Muscle layer of colon (tissue), 2 donors: ENCODE data around the gene SBK3.
"Not testable (repeated sequence)": the region's sequence is repeated elsewhere in the genome, so short reads cannot be mapped to it uniquely, and the experiment has no call there.

Experiments
- H3K27ac ChIP-seq: one replicate; pipeline ENCODE4 v1.7.0; 2013; ENCODE audit warnings: low read depth, mild to moderate bottlenecking, low read length, moderate library complexity
- H3K27me3 ChIP-seq, 2 donors: one replicate each; pipeline ENCODE4 v1.7.0; 2013; ENCODE audit warnings: low read length in 2 of 2, mild to moderate bottlenecking in 2 of 2; ENCODE audit not compliant: insufficient read depth in 2 of 2, control insufficient read depth in 1 of 2
- H3K36me3 ChIP-seq: one replicate; pipeline ENCODE4 v1.7.0; 2013; ENCODE audit warnings: mild to moderate bottlenecking, low read length; ENCODE audit not compliant: insufficient read depth
- H3K4me1 ChIP-seq: one replicate; pipeline ENCODE4 v1.7.0; 2013; ENCODE audit warnings: mild to moderate bottlenecking, low read length; ENCODE audit not compliant: insufficient read depth
- H3K4me3 ChIP-seq, 2 donors: one replicate each; pipeline ENCODE4 v1.7.0; 2013; ENCODE audit warnings: low read length in 2 of 2, low read depth in 1 of 2, mild to moderate bottlenecking in 1 of 2, moderate library complexity in 1 of 2
- H3K9ac ChIP-seq: one replicate; pipeline ENCODE4 v1.7.0; 2013; ENCODE audit warnings: low read length
- H3K9me3 ChIP-seq: one replicate; pipeline ENCODE4 v1.7.0; 2013; ENCODE audit warnings: mild to moderate bottlenecking, low read length
- donor health status: abdominal sarcoma.
- donor health status: Adenocarcinoma of cecum.

Gene SBK3, protein sequence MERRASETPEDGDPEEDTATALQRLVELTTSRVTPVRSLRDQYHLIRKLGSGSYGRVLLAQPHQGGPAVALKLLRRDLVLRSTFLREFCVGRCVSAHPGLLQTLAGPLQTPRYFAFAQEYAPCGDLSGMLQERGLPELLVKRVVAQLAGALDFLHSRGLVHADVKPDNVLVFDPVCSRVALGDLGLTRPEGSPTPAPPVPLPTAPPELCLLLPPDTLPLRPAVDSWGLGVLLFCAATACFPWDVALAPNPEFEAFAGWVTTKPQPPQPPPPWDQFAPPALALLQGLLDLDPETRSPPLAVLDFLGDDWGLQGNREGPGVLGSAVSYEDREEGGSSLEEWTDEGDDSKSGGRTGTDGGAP

DNA sequence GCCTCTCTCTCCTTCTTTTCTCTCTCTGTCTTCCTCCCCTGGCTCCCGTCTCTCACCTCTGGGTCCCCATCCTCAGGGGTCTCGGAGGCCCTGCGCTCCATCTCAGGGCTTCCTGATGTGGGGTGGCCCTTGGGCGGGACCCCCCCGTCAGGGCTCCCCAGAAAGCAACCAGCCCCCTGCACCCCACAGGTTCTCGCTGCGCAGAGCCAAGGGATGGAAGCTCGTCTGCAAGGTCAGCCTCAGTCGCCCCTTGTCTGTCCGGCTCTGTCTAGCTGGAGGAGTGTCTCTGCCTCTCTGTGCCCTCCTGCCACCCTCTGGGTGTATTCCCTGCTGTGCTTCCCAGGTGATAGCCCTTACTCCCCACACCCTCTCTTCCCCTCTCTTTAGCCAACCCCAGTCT, at the start of gene SBK3:
Gene SBK3, minus strand, starts transcription at position 101 of the 400 bp plus-strand sequence. Its CDS starts 0 bp downstream, at position 101.
- Histone ChIP-seq H3K36me3 (no peaks in the 10 kb centered on the region), H3K4me3 (no peak within 1 kb of the TSS), H3K27ac (no peak within 1 kb of the TSS), H3K9me3 (no peaks in the 10 kb centered on the region), H3K9ac (no peak within 1 kb of the TSS), H3K27me3 (peaks cover 0 to 27% of the 10 kb centered on the region in 2 donors), H3K4me1 (no peaks in the 10 kb centered on the region)

DNA sequence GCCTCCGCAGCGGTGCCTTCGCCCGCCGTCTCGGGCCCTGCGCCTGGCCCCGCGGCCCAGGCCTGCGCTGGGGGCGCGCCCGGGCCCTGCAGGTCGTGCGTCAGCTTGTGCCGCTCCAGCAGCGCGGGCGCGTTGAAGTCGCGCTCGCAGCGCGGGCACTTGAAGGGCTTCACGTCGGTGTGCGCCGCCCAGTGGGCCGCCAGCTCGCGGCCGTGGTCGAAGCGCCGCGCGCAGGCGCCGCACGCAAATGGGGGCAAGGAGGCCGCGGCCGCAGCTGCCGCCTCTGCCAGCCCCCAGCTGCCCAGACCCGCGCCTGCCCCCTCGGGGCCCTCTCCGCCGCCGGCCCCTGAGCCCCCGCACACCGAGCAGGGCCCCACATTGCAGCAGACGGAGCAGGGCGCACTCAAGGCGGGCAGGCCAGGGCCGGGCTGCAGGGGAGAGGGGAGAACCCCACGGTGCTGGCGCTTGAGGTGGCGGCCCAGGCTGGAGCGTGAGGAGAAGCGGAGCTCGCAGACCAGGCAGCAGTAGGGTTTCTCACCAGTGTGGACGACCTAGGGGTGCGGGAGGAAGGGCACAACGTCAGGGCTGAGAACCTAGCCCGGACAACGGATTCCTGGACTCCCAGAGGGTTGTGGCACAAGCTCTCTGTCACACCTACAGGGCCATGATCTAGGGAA, 47.9 kb upstream of the SBK3 start:
- Histone ChIP-seq H3K9me3 (no peaks in the 10 kb centered on the region), H3K4me1 (peaks cover 2% of the 10 kb centered on the region), H3K9ac (no peak overlapping the region), H3K27ac (no peak overlapping the region), H3K27me3 (no peaks in the 10 kb centered on the region), H3K36me3 (peaks cover 27% of the 10 kb centered on the region), H3K4me3 (no peak overlapping the region)

DNA sequence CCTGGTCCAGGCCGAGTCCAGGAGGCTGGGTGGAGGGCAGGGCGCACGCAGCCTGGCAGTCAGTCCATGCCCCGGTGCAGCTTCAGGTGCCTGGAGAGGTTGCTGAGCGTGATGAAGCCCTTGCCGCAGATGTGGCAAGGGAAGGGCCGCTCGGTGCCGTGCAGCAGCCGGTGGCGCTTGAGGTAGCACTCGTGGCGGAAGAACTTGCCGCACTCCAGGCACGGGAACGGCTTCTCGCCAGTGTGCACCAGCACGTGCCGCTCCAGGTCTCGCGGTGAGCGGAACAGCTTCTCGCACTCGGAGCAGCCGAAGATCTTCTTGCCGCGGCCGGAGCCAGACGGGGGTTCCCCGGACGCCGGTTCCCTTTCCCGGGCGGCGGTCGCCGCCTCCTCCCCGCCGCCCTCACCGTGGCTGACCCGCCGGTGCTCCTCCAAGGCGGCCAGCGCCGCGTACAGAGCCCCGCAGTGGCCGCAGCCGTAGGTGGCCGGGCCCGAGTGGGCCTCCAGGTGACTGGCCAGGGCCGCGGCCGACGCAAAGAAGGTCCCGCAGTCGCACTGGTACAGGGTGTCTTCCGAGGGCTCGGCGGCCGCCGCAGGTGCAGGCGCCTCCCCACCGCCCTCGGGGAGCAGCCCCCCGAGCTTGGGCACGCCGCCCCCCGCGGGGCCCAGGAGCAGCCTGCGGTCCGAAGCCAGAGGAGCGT, 47.2 kb upstream of the SBK3 start:
- Histone ChIP-seq H3K9ac (no peak overlapping the region), H3K4me3 (no peak overlapping the region), H3K27me3 (no peaks in the 10 kb centered on the region), H3K36me3 (peaks cover 27% of the 10 kb centered on the region), H3K9me3 (no peaks in the 10 kb centered on the region), H3K4me1 (no peaks in the 10 kb centered on the region), H3K27ac (no peak overlapping the region)

DNA sequence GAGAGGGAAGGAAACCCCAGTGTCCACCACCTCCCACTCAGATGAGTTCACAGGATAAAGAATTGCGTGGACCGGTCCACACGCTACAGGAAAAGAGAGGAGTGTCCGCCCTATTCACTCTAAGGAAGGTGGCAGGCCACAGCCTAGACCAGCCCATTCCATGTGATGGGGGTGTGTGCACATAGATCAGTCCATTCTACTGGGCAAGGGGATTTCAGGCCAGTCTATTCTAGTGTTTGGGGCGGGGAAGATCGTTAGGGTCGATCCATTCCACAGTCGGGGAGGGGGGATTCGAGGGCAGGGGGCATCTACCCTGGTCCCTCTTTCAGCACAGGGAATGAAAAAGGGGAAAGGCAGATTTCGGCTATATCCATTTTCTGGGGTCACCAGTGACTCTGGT, 46.2 kb upstream of the SBK3 start:
- Histone ChIP-seq H3K36me3 (peaks cover 22% of the 10 kb centered on the region), H3K27me3 (no peaks in the 10 kb centered on the region), H3K4me1 (peaks cover 8% of the 10 kb centered on the region), H3K9me3 (no peaks in the 10 kb centered on the region), H3K4me3 (no peak overlapping the region), H3K9ac (no peak overlapping the region), H3K27ac (no peak overlapping the region)

DNA sequence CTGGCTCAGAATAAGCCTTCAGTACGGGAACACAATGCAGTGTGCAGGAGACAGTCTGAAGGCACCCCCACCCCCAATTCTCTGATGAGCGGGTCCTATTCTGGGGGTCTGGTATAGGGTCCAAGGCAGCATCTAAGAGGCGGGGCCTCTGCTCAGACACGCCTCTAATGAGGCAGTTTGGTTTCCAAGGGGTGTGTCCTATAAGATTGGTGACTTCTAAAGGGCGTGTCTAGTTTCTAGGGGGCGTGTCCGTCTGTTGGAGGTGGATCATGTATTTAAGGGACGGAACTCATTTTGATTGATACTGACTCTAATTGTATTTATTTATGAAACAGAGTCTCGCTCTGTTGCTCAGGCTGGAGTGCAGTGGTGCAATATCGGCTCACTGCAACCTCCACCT, 45.3 kb upstream of the SBK3 start:
- H3K27ac ChIP-seq = no peak overlapping the region
- H3K9ac ChIP-seq = no peak overlapping the region
- H3K9me3 ChIP-seq = no peaks in the 10 kb centered on the region
- H3K4me1 ChIP-seq = peaks cover 11% of the 10 kb centered on the region
- peaks cover 13% of the 10 kb centered on the region for H3K36me3 ChIP-seq
- no peak overlapping the region for H3K4me3 ChIP-seq
- no peaks in the 10 kb centered on the region for H3K27me3 ChIP-seq

DNA sequence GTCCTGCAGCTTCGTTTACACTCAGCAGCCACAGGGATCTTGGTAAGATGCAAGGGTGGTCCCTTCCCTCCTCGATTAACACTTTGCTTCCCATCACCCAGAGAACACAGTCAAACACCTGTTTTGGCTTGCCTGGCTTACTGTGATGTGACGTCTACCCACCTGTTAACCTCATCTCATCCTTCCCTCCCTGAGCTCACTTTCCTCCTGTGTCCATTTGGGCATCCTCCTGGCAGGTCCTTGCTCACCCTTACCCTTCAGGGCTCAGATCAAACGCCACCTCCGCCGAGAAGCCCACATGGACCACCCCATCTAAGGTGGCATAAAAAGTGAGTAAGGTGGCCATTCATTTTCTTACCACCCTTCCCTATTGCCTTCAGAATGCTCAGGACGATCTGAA, 44.8 kb upstream of the SBK3 start:
- peaks cover 8% of the 10 kb centered on the region for H3K36me3 ChIP-seq
- H3K9me3 ChIP-seq = no peaks in the 10 kb centered on the region
- H3K4me1 ChIP-seq = peaks cover 11% of the 10 kb centered on the region
- no peak overlapping the region for H3K27ac ChIP-seq
- H3K4me3 ChIP-seq = no peak overlapping the region
- no peaks in the 10 kb centered on the region for H3K27me3 ChIP-seq
- H3K9ac ChIP-seq = no peak overlapping the region

DNA sequence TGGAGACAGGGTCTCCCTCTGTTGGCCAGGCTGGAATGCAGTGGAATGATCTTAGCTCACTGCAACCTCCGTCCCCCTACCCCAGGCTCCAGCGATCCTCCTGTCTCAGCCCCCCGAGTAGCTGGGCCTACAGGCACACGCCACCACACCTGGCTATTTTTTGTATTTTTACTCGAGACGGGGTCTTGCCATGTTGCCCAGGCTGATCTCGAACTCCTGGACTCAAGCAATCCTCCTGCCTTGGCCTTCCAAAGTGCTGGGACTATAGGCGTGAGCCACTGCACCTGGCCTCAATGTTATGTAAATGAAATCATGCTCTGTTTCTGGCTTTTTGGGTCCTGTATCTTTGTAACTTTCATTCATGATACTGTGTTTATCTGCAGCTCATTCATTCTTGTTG, 43.4 kb upstream of the SBK3 start:
- H3K4me1 ChIP-seq = peaks cover 11% of the 10 kb centered on the region
- no peak overlapping the region for H3K4me3 ChIP-seq
- H3K27me3 ChIP-seq = no peaks in the 10 kb centered on the region
- H3K36me3 ChIP-seq = peaks cover 7% of the 10 kb centered on the region
- no peaks in the 10 kb centered on the region for H3K9me3 ChIP-seq
- no peak overlapping the region for H3K9ac ChIP-seq
- H3K27ac ChIP-seq = no peak overlapping the region

DNA sequence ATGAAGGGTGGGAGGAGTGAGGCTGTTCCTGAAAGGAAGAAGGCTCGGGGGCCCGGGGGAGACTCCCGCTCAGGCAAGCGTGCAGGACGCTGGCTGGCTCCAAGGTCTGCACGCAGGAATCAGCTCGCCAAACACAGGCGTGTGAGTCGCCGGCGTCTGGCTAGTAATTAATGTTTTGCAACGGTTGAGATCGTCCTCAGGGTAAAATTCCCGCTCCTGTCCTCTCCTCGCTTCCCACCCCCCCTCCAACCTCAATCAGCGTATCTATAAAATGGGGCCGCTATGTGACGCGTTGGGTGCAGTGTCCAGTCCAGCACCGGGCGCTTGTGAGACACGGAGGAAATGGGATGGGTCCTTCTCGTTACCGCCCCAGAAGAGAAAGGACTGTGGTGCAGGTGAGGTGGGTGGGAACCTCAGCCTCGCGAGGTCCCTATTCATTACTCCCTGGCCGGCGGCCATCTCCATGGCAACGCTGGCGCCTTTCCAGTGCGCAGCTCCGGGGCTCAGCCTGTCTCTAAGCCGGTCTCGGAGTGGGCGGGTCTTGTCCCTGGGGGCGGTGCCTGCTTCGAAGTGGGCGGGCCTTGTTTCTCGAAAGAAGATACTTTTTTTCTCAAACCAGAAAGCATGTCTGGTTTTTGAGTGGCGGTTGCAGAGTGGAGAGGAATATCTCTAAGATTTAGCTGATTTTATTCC, 41.8 kb upstream of the SBK3 start:
- Histone ChIP-seq H3K36me3 (peaks cover 7% of the 10 kb centered on the region), H3K27me3 (no peaks in the 10 kb centered on the region), H3K27ac (no peak overlapping the region), H3K9me3 (no peaks in the 10 kb centered on the region), H3K4me3 (peak overlapping the region in 1 of 2 donors; percentile 45), H3K4me1 (peaks cover 11% of the 10 kb centered on the region), H3K9ac (no peak overlapping the region)

DNA sequence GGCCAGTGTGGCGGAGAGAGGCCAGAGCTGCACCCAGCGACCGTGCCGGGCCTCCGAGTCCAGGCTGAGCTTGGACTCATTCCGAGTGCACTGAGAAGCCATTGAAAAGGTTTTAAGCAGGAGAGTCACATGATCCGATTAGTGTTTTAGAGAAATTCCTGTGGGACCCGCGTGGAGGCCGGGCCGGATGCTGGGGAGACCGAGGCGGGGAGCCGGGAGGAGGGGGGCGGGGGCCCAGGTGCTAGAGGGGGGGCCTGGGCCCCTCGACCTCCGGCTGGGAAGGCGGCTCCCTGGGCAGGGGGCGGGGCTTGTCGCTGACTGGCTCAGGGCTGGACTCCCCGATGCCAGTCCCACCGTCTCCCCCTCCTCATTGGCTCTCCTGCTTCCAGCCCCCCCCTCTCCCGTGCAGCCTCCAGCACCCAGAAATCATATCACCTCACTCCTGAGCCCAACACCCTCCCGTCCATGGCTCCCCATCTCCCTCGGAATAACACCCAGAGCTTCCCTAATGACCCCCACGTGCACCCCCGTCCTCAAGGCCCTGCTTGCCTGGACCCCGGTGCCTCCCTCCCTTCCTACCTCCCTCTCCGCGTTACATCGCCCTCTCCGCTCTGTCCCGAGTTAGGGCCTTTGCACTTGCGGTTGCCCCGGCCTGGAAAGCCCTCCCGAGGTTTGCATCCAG, 40.5 kb upstream of the SBK3 start:
- Histone ChIP-seq H3K9me3 (no peaks in the 10 kb centered on the region), H3K36me3 (no peaks in the 10 kb centered on the region), H3K27me3 (no peaks in the 10 kb centered on the region), H3K27ac (peak overlapping the region; percentile 4), H3K4me1 (peaks cover 24% of the 10 kb centered on the region), H3K9ac (no peak overlapping the region), H3K4me3 (peak overlapping the region; percentile 48 to 57)

DNA sequence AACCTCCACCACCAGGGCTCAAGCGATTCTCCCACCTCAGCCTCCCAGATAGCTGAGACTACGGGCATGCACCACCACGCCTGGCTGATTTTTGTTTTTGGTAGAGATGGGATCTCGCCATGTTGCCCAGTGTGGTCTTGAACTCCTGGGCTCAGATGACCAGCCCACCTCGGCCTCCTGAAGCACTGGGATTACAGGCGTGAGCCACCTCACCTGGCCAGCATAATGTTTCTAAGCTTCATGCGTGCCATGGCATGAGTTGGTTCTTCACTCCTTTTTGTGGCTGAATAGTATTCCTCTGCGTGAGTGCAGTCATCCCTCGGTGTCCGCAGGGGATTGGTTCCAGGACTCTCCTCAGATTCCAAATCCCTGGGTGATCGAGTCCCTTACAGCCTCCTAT, 39.5 kb upstream of the SBK3 start:
- H3K4me3 ChIP-seq = no peak overlapping the region
- no peaks in the 10 kb centered on the region for H3K9me3 ChIP-seq
- H3K27me3 ChIP-seq = no peaks in the 10 kb centered on the region
- no peak overlapping the region for H3K27ac ChIP-seq
- H3K36me3 ChIP-seq = no peaks in the 10 kb centered on the region
- peaks cover 24% of the 10 kb centered on the region for H3K4me1 ChIP-seq
- no peak overlapping the region for H3K9ac ChIP-seq

DNA sequence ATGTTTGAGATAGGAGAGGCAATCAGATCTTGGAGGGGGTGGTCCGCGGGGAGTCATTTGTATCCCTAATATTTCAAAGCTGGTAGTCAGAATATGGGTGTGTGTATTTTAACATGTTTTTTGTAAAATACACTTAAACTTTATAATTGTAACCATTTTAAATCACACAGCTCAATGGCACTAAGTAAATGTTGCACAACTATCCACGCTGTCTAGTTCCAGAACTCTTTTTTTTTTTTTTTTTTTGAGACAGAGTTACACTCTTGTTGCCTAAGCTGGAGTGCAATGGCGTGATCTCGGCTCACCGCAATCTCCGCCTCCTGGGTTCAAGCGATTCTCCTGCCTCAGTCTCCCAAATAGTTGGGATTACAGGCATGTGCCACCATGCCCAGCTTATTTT, 38.6 kb upstream of the SBK3 start:
- not testable (repeated sequence) for H3K27me3 ChIP-seq, H3K4me3 ChIP-seq, H3K9me3 ChIP-seq, H3K9ac ChIP-seq, H3K36me3 ChIP-seq, H3K27ac ChIP-seq
- H3K4me1 ChIP-seq = peaks cover 30% of the 10 kb centered on the region
